GM12873 (cell line): ENCODE measurements around the gene OPTC.

Source experiments
- CTCF ChIP-seq: IDR thresholded peaks from 2 replicates; pipeline ENCODE4 v1.5.1; 2012; ENCODE audit warnings: low read depth, mild to moderate bottlenecking, moderate library complexity, low read length, control low read depth; ENCODE audit not compliant: insufficient read depth; ENCODE audit errors: missing control alignments

Gene OPTC

GRCh38 chr1:203453016-203453415 is 40.9 kb upstream of the OPTC start:
- TF ChIP-seq CTCF, result no peak

- no peak for TF ChIP-seq CTCF
These were observed 40.3 kb upstream of the OPTC start for GRCh38 chr1:203453616-203454015.

- TF ChIP-seq CTCF, result no peak
These were observed 38.9 kb upstream of the OPTC start for GRCh38 chr1:203454986-203455471.

- no peak for TF ChIP-seq CTCF
These were observed 38.2 kb upstream of the OPTC start for GRCh38 chr1:203455706-203456105.

GRCh38 chr1:203456577-203456976 is 37.4 kb upstream of the OPTC start:
- TF ChIP-seq CTCF, result no peak

GRCh38 chr1:203458078-203458477 is 35.9 kb upstream of the OPTC start:
- TF ChIP-seq CTCF, result no peak

GRCh38 chr1:203459671-203460201 is 34.2 kb upstream of the OPTC start:
- TF ChIP-seq CTCF, result no peak
